HG02610 (cell line): ENCODE results near the gene EFHC2.

Experiments
- ATAC-seq: cut with Tn5 transposase; IDR thresholded peaks from one replicate; pipeline ENCODE4 v1.9.1; 2021; ENCODE audit warnings: mild to moderate bottlenecking, moderate library complexity; ENCODE audit not compliant: unreplicated experiment

The EFHC2 gene

GRCh38 chrX:44343412-44344141 lies at the start of gene EFHC2:
TSS of gene EFHC2 (minus strand) at chrX:44343672. CDS start at chrX:44343588, 84 bp downstream.
- ATAC-seq, result no peak

- no peak for ATAC-seq
Observed at GRCh38 chrX:44392767-44393166, 49.3 kb upstream of the EFHC2 start.

GRCh38 chrX:44384688-44385338 lies 41.3 kb upstream of the EFHC2 start:
- ATAC-seq, result no peak

GRCh38 chrX:44382871-44383270 lies 39.4 kb upstream of the EFHC2 start:
- no peak for ATAC-seq

- no peak for ATAC-seq
Observed at GRCh38 chrX:44352758-44353157, 9.3 kb upstream of the EFHC2 start.

GRCh38 chrX:44349561-44349960 lies 6.1 kb upstream of the EFHC2 start:
- no peak for ATAC-seq

GRCh38 chrX:44344687-44345086 lies 1.2 kb upstream of the EFHC2 start:
- no peak for ATAC-seq

- ATAC-seq, result no peak
Observed at GRCh38 chrX:44344194-44344593, 722 bp upstream of the EFHC2 start.

- ATAC-seq, result no peak
Observed at GRCh38 chrX:44342866-44343265, 606 bp downstream of the EFHC2 start.

GRCh38 chrX:44338361-44338760 lies 5.1 kb downstream of the EFHC2 start:
- ATAC-seq, result no peak

GRCh38 chrX:44332437-44332836 lies 11.0 kb downstream of the EFHC2 start:
- ATAC-seq, result no peak

GRCh38 chrX:44330227-44330626 lies 13.2 kb downstream of the EFHC2 start:
- ATAC-seq, result no peak

GRCh38 chrX:44319550-44319949 lies 23.9 kb downstream of the EFHC2 start:
- ATAC-seq, result no peak

GRCh38 chrX:44317181-44317580 lies 26.3 kb downstream of the EFHC2 start:
- ATAC-seq, result no peak

GRCh38 chrX:44314808-44315207 lies 28.7 kb downstream of the EFHC2 start:
- ATAC-seq, result no peak

GRCh38 chrX:44314259-44314734 lies 29.2 kb downstream of the EFHC2 start:
- ATAC-seq, result no peak

- ATAC-seq, result no peak
Observed at GRCh38 chrX:44312421-44312820, 31.1 kb downstream of the EFHC2 start.

GRCh38 chrX:44310227-44310626 lies 33.2 kb downstream of the EFHC2 start:
- no peak for ATAC-seq

- no peak for ATAC-seq
Observed at GRCh38 chrX:44308869-44309268, 34.6 kb downstream of the EFHC2 start.

GRCh38 chrX:44306356-44306755 lies 37.1 kb downstream of the EFHC2 start:
- ATAC-seq, result no peak

GRCh38 chrX:44305921-44306320 lies 37.6 kb downstream of the EFHC2 start:
- ATAC-seq, result no peak

- no peak for ATAC-seq
Observed at GRCh38 chrX:44303119-44303518, 40.4 kb downstream of the EFHC2 start.
